Activated CD4-positive, alpha-beta memory T cell treated with anti-CD3 and anti-CD28 coated beads, Interleukin-2, amount 10 ng/mL, durations not matched to agents 7 days and 5 days (primary cell): ENCODE data around the gene IGSF23. TPM values are rescaled to one million over a fixed set of nuclear protein-coding genes. Genes with fewer than 3 reads are reported as not detected.
"Not testable (repeated sequence)": the region's sequence is repeated elsewhere in the genome, so short reads cannot be mapped to it uniquely, and the experiment has no call there.

ENCODE experiments used
- CTCF ChIA-PET: fragments of 350-600 bp; sonication (Branson Sonifier 250); formaldehyde crosslinking; loops from one replicate; lab custom pipeline; 2021; ENCODE audit warnings: antibody characterized with exemption, inconsistent platforms; lab: Charles Lee
- POLR2A ChIA-PET: fragments of 350-600 bp; sonication (Branson Sonifier 250); formaldehyde crosslinking; loops from one replicate; lab custom pipeline; 2021; ENCODE audit warnings: antibody characterized with exemption; lab: Charles Lee
- DNase-seq: peaks from one replicate; pipeline ENCODE4 v3.0.0-alpha.2; 2020
- H3K27ac Mint-ChIP-seq: one replicate; pipeline ENCODE4 v1.8.0; 2021; ENCODE audit warnings: mild to moderate bottlenecking, mixed read lengths
- H3K27me3 Mint-ChIP-seq: one replicate; pipeline ENCODE4 v1.8.0; 2021; ENCODE audit warnings: mixed read lengths
- H3K36me3 Mint-ChIP-seq: one replicate; pipeline ENCODE4 v1.8.0; 2021; ENCODE audit warnings: low read depth, mixed read lengths
- H3K4me1 Mint-ChIP-seq: one replicate; pipeline ENCODE4 v1.8.0; 2021; ENCODE audit warnings: mixed read lengths
- H3K4me3 Mint-ChIP-seq: one replicate; pipeline ENCODE4 v1.8.0; 2021; ENCODE audit warnings: mild to moderate bottlenecking, mixed read lengths
- H3K9me3 Mint-ChIP-seq: one replicate; pipeline ENCODE4 v1.8.0; 2021; ENCODE audit warnings: mixed read lengths
- total RNA-seq, 2 experiments: library from RNA; stranded (reverse); gene quantifications; one replicate each; pipeline ENCODE4 v1.2.3, GENCODE V29; 2021

IGSF23 gene
- total RNA-seq, 2 experiments from 2014 or later: not detected

GRCh38 chr19:44658069-44658733, 44.8 kb downstream of the IGSF23 start:
- no peak for DNase-seq
- Mint-ChIP-seq H3K27ac (no peak overlapping the region), H3K27me3 (no peaks in the 10 kb centered on the region), H3K9me3 (no peaks in the 10 kb centered on the region), H3K4me1 (peaks cover 5% of the 10 kb centered on the region), H3K4me3 (no peak overlapping the region), H3K36me3 (no peaks in the 10 kb centered on the region)
- POLR2A ChIA-PET: no interaction called here
- CTCF ChIA-PET: interaction anchor here (1.7 to 3.0 kb wide), 3 partner anchors 33 to 88 kb away, joined by 6 to 21 read pairs (median 6); no protein-coding TSS in a partner anchor

- no peak for DNase-seq
- H3K27me3 Mint-ChIP-seq: no peaks in the 10 kb centered on the region
- H3K36me3 Mint-ChIP-seq: no peaks in the 10 kb centered on the region
- H3K9me3 Mint-ChIP-seq: no peaks in the 10 kb centered on the region
- POLR2A ChIA-PET: no interaction called here
- CTCF ChIA-PET: interaction anchor here (1.0 to 1.9 kb wide), 2 partner anchors 89 to 111 kb away, joined by 3 to 6 read pairs; no protein-coding TSS in a partner anchor
- H3K4me3 Mint-ChIP-seq: no peak overlapping the region
- H3K4me1 Mint-ChIP-seq: no peaks in the 10 kb centered on the region
- no peak overlapping the region for H3K27ac Mint-ChIP-seq
These were observed 46.7 kb downstream of the IGSF23 start for GRCh38 chr19:44660081-44660480.

DNA sequence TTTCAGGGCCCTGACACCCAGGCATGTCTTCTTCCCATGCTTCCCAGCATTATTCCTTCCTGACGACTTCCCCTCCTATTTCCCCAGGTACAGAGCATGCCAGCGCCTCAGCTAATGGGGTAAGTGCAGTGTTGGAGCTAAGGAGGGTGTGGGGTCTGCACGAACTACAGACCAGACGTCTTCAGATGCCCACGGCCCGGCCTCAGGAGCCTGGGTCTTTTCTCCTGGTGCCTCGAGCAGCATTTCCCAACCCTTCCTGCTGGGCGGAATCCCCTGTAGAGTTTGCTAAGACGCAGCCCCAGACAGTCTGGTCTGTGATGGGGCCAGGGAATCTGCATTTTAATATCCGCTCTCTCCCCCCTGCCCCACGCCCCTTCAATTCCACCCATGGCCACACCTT, 47.8 kb downstream of the IGSF23 start:
- POLR2A ChIA-PET: no interaction called here
- Mint-ChIP-seq H3K36me3 (no peaks in the 10 kb centered on the region), H3K4me3 (no peak overlapping the region), H3K27me3 (no peaks in the 10 kb centered on the region), H3K27ac (no peak overlapping the region), H3K9me3 (no peaks in the 10 kb centered on the region), H3K4me1 (no peaks in the 10 kb centered on the region)
- CTCF ChIA-PET: no interaction called here
- DNase-seq: no peak

GRCh38 chr19:44661904-44662303, 48.5 kb downstream of the IGSF23 start:
- Mint-ChIP-seq H3K4me3 (no peak overlapping the region), H3K27me3 (no peaks in the 10 kb centered on the region), H3K27ac (no peak overlapping the region), H3K36me3 (no peaks in the 10 kb centered on the region), H3K9me3 (no peaks in the 10 kb centered on the region), H3K4me1 (no peaks in the 10 kb centered on the region)
- POLR2A ChIA-PET: no interaction called here
- CTCF ChIA-PET: interaction anchor here (0.6 kb wide), 1 partner anchor 91 kb away, joined by 3 read pairs; no protein-coding TSS in a partner anchor
- no peak for DNase-seq

DNA sequence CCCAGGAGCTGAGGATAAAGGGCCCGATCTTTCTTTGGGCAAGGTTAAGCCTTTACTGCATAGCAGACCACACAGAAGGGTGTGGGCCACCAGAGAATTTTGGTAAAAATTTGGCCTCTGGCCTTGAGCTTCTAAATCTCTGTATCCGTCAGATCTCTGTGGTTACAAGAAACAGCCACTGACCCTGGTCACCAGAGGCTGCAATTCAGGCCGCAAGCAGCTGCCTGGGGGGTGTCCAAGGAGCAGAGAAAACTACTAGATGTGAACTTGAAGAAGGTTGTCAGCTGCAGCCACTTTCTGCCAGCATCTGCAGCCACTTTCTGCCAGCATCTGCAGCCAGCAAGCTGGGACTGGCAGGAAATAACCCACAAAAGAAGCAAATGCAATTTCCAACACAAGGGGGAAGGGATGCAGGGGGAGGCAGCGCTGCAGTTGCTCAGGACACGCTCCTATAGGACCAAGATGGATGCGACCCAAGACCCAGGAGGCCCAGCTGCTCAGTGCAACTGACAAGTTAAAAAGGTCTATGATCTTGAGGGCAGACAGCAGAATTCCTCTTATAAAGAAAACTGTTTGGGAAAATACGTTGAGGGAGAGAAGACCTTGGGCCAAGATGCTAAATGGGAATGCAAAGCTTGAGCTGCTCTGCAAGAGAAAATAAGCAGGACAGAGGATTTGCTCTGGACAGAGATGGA, 49.5 kb downstream of the IGSF23 start:
- H3K27ac Mint-ChIP-seq: no peak overlapping the region
- POLR2A ChIA-PET: no interaction called here
- H3K4me1 Mint-ChIP-seq: no peaks in the 10 kb centered on the region
- CTCF ChIA-PET: interaction anchor here (0.6 to 1.5 kb wide), 2 partner anchors 8 to 92 kb away, joined by 3 to 10 read pairs; no protein-coding TSS in a partner anchor
- H3K27me3 Mint-ChIP-seq: no peaks in the 10 kb centered on the region
- no peak overlapping the region for H3K4me3 Mint-ChIP-seq
- H3K36me3 Mint-ChIP-seq: no peaks in the 10 kb centered on the region
- no peak for DNase-seq
- H3K9me3 Mint-ChIP-seq: no peaks in the 10 kb centered on the region

DNA sequence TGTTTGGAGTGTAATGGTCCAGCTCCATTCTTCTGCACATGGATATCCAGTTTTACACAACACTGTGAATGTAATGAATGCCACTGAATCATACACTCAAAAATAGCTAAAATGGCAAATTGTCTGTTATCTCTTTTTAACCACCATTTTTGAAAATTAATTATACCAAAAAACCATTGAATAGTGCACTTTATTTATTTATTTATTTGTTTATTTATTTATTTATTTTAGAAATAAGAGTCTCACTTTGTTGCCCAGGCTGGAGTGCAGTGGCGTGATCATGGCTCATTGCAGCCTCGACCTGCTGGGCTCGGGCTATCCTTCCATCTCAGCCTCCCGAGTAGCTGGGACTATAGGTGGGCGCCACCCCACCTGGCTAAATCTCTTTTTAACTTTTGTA, 50.6 kb downstream of the IGSF23 start:
- Mint-ChIP-seq H3K36me3 (no peaks in the 10 kb centered on the region), H3K4me3 (no peak overlapping the region), H3K4me1 (no peaks in the 10 kb centered on the region), H3K27ac (no peak overlapping the region), H3K27me3 (no peaks in the 10 kb centered on the region), H3K9me3 (no peaks in the 10 kb centered on the region)
- CTCF ChIA-PET: interaction anchor here (1.5 kb wide), 1 partner anchor 9 kb away, joined by 10 read pairs; no protein-coding TSS in a partner anchor
- POLR2A ChIA-PET: no interaction called here
- no peak for DNase-seq

GRCh38 chr19:44664976-44665375, 51.6 kb downstream of the IGSF23 start:
- Mint-ChIP-seq H3K36me3 (no peaks in the 10 kb centered on the region), H3K4me1 (no peaks in the 10 kb centered on the region), H3K9me3 (no peaks in the 10 kb centered on the region), H3K27me3 (no peaks in the 10 kb centered on the region), H3K4me3 (no peak overlapping the region), H3K27ac (no peak overlapping the region)
- ChIA-PET POLR2A (no interaction called here), CTCF (no interaction called here)
- no peak for DNase-seq

GRCh38 chr19:44666852-44667556, 53.6 kb downstream of the IGSF23 start:
- POLR2A ChIA-PET: no interaction called here

DNA sequence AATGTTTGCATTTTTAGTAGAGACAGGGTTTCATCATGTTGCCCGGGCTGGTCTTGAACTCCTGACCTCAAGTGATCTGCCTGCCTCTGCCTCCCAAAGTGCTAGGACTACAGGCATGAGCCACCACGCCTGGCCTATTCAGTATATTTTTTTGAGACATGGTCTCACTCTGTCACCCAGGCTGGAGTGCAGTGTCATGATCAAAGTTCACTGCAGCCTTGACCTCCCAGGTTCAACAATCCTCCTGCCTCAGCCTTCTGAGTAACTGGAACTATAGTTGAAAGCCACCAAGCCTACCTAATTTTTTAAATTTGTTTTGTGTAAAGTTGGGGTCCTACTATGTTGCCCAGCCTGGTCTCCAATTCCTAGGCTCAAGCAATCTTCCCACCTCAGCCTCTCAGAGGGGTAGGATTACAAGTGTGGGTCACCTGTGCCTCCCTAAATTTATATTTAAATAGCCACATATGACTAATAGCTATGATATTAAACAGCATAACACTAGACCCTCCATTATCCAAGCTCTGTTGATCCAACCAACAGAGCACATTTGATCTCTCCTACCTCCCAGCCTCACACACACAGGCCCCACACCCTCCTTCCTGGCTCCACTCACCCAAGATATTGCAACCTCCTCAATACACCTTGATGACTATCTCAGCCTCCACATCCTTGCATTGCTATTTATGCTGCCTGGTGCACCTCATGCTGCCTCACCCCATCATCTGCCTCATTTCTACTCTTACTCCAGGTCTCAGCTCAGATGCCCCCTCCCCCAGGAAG, 55.8 kb downstream of the IGSF23 start:
- ChIA-PET CTCF (no interaction called here), POLR2A (no interaction called here)
- H3K4me1 Mint-ChIP-seq: no peaks in the 10 kb centered on the region
- peak; percentile 20 for DNase-seq
- no peak overlapping the region for H3K4me3 Mint-ChIP-seq
- H3K27me3 Mint-ChIP-seq: peaks cover 2% of the 10 kb centered on the region
- no peaks in the 10 kb centered on the region for H3K9me3 Mint-ChIP-seq
- H3K36me3 Mint-ChIP-seq: no peaks in the 10 kb centered on the region
- H3K27ac Mint-ChIP-seq: no peak overlapping the region

More at GRCh38 chr19:44666852-44667556, 53.6 kb downstream of the IGSF23 start:
- Mint-ChIP-seq H3K27ac (no peak overlapping the region), H3K9me3 (no peaks in the 10 kb centered on the region), H3K27me3 (no peaks in the 10 kb centered on the region), H3K36me3 (no peaks in the 10 kb centered on the region), H3K4me3 (no peak overlapping the region), H3K4me1 (no peaks in the 10 kb centered on the region)
- DNase-seq: no peak
- CTCF ChIA-PET: interaction anchor here (0.8 to 2.0 kb wide), 2 partner anchors 10 to 13 kb away, joined by 4 to 7 read pairs; no protein-coding TSS in a partner anchor

DNA sequence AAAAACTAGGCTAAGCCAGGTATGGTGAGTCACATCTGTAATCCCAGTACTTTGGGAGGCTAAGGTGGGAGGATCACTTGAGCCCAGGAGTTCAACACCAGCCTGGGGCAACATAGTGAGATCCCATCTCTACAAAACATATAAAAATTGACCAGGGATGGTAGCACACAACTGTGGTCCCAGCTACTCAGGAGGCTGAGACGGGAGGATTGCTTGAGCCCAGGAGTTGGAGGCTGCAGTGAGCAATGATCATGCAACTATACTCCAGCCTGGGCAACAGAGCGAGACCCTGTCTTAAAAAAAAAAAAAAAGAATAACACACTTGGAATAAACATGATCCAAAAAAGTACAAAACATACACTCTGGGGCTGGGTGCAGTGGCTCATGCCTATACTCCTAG, 56.7 kb downstream of the IGSF23 start:
- H3K36me3 Mint-ChIP-seq, POLR2A ChIA-PET, H3K27me3 Mint-ChIP-seq, H3K4me1 Mint-ChIP-seq, CTCF ChIA-PET, H3K4me3 Mint-ChIP-seq, DNase-seq, H3K27ac Mint-ChIP-seq, H3K9me3 Mint-ChIP-seq: not testable (repeated sequence)

GRCh38 chr19:44671400-44671799, 58.0 kb downstream of the IGSF23 start, which contains the start of gene CEACAM19:
Gene CEACAM19 (plus strand): TSS chr19:44671482. CDS start chr19:44671932, 450 bp downstream.
- H3K27me3 Mint-ChIP-seq: peaks cover 2% of the 10 kb centered on the region
- H3K36me3 Mint-ChIP-seq: no peaks in the 10 kb centered on the region
- CTCF ChIA-PET: interaction anchor here (1.0 kb wide), 1 partner anchor 99 kb away, joined by 3 read pairs; no protein-coding TSS in a partner anchor
- no peaks in the 10 kb centered on the region for H3K9me3 Mint-ChIP-seq
- POLR2A ChIA-PET: no interaction called here
- H3K4me1 Mint-ChIP-seq: no peaks in the 10 kb centered on the region
- no peak for DNase-seq
- no peak within 1 kb of the TSS for H3K27ac Mint-ChIP-seq
- no peak within 1 kb of the TSS for H3K4me3 Mint-ChIP-seq

DNA sequence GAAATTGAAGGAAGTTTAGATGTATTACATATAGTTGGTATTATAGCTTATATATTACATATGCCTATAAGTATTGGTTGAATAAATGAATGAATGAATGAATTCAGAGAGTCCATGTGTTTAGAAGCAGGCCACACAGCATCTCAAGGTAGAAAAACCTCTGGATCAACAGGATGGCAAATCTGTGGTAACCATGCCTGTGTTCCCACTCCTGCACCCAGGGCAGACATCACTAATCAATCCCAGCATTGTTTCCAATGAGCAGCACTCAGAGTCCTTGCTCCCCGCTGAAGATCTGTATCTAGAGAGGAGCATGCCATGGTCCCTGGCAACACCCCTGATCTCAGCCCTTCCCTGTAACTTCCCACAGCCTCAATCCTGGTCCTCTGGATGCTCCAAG, 58.9 kb downstream of the IGSF23 start:
- H3K27me3 Mint-ChIP-seq: peaks cover 2% of the 10 kb centered on the region
- POLR2A ChIA-PET: no interaction called here
- H3K36me3 Mint-ChIP-seq: no peaks in the 10 kb centered on the region
- no peaks in the 10 kb centered on the region for H3K9me3 Mint-ChIP-seq
- no peak overlapping the region for H3K4me3 Mint-ChIP-seq
- CTCF ChIA-PET: interaction anchor here (1.0 to 1.1 kb wide), 2 partner anchors 18 to 98 kb away, joined by 3 to 4 read pairs; no protein-coding TSS in a partner anchor
- no peak overlapping the region for H3K27ac Mint-ChIP-seq
- H3K4me1 Mint-ChIP-seq: no peaks in the 10 kb centered on the region
- no peak for DNase-seq
